GM13976 (cell line): ENCODE data around the gene SCNN1A.

Experiments
- DNase-seq: peaks from one replicate; pipeline ENCODE4 v3.0.0; 2012; ENCODE audit warnings: low spot score
- in situ Hi-C: fragments of 300-500 bp; cut with MboI; formaldehyde crosslinking; loops from one replicate; pipeline ENCODE4 v1.12.0; 2022; ENCODE audit warnings: low sequenced_read_pairs, mixed read lengths, inconsistent platforms; ENCODE audit not compliant: unreplicated experiment
- TF ChIP-seq, protein P1 (sequence below): IDR thresholded peaks from 2 replicates; pipeline ENCODE4 v1.5.1; 2012; ENCODE audit warnings: borderline replicate concordance, mild to moderate bottlenecking; ENCODE audit not compliant: insufficient read depth; ENCODE audit errors: extremely low read depth, missing control alignments, control extremely low read depth

The SCNN1A gene

GRCh38 chr12:6369916-6370575 is 5.3 kb downstream of the SCNN1A start:
- no peak for DNase-seq
- in situ Hi-C loops, result no loop called here
- TF ChIP-seq, protein P1, sequence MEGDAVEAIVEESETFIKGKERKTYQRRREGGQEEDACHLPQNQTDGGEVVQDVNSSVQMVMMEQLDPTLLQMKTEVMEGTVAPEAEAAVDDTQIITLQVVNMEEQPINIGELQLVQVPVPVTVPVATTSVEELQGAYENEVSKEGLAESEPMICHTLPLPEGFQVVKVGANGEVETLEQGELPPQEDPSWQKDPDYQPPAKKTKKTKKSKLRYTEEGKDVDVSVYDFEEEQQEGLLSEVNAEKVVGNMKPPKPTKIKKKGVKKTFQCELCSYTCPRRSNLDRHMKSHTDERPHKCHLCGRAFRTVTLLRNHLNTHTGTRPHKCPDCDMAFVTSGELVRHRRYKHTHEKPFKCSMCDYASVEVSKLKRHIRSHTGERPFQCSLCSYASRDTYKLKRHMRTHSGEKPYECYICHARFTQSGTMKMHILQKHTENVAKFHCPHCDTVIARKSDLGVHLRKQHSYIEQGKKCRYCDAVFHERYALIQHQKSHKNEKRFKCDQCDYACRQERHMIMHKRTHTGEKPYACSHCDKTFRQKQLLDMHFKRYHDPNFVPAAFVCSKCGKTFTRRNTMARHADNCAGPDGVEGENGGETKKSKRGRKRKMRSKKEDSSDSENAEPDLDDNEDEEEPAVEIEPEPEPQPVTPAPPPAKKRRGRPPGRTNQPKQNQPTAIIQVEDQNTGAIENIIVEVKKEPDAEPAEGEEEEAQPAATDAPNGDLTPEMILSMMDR, result no peak

DNA sequence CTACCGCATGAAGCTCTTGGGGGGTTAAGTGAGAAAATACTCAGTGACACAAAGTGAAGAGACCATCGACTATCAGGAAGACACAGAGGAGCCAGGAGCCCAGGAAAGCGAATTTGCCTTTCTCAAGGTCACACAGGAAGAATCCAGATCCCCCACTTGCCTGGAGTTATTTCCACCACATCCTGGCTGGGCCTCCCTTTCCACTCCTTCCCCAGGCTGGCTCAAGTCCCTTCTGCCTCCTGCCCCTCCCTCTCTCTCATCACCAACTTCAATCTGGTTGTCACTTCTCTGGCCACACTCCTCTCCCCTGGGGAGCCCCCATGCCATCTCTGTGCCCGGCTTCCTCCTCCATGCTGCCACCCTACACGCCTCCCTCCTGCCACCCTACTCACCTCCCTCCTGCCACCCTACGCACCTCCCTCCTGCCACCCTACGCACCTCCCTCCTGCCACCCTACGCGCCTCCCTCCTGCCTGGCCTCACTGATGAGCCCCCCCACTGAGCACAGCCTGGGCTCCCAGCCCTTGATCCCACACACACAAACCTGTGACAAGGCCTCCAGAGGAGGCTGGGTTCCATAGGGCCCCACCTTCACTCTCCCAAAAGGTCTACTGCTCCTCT is 6.3 kb downstream of the SCNN1A start:
- in situ Hi-C loops, result no loop called here
- TF ChIP-seq, protein P1, result no peak
- no peak for DNase-seq

GRCh38 chr12:6367969-6368892 is 7.1 kb downstream of the SCNN1A start:
- TF ChIP-seq, protein P1, result no peak
- DNase-seq, result no peak
- in situ Hi-C loops, result no loop called here

GRCh38 chr12:6367065-6367968 is 8.0 kb downstream of the SCNN1A start:
- peak; percentile 82 for DNase-seq
- TF ChIP-seq, protein P1, result peak; percentile 23
- in situ Hi-C loops, result no loop called here

DNA sequence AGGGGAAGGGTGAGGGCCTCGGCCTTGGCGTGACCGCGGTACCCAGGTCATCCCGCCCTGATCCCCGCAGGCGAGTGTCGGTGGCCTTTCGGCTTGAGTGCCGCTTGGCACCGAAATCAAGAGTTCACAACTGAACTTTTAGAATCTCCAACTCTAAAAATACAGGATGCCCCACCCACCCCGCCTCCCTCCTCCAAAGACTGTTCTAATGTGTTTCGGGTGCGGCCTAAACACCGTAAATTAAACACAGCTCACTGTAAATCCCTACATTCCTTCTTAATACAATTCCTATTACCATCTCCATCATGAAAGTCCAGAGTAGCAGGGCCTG is 11.4 kb downstream of the SCNN1A start:
- TF ChIP-seq, protein P1, result no peak
- DNase-seq, result no peak
- in situ Hi-C loops, result no loop called here
